ENCODE results near the gene SELENBP1.

Gene SELENBP1

DNA sequence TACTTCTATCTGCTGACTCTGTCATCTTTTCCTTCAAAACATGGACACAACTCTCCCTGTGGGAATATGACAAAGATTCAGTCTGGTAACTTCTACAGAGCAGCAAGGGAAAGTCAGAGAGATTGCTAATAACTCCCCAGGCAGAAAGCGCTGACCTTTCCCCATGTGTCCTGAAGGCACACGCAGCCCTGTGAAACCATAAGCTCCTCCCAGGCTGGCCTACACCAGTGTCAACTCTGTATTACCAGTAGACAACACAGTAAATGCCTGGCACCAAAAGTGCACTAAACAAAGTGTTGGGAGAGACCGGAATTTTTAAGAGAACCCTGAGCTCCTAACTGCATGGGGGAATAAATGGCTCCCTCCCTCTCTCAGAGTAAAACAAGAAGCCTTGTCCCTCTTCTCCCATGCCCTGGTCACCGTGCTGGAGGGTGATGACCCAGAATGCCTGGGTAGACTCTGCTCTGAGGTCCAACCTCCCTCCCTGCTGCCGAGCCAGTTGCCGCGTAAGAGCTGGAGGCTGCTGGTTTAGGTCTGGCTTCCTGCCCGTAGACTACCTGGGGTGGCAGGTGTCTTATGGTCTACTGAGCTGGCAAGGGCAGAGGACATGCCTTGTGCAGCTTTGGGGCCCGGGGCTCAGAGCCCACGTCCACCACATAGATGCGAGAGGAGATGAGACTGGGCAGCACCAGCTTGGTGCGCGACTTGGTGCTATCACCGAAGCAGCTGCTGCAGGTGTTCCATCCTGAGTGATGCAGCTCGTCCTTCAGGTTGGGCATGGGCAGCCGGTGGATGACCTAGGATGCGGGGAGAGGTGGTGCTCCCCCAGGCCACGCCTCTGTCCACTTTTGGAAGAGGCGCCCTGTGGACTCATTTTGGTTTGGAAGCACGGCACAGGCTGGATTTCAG, 3.9 kb downstream of the SELENBP1 start:
- no peak for DNase-seq (ENCODE audit: low spot score)

DNA sequence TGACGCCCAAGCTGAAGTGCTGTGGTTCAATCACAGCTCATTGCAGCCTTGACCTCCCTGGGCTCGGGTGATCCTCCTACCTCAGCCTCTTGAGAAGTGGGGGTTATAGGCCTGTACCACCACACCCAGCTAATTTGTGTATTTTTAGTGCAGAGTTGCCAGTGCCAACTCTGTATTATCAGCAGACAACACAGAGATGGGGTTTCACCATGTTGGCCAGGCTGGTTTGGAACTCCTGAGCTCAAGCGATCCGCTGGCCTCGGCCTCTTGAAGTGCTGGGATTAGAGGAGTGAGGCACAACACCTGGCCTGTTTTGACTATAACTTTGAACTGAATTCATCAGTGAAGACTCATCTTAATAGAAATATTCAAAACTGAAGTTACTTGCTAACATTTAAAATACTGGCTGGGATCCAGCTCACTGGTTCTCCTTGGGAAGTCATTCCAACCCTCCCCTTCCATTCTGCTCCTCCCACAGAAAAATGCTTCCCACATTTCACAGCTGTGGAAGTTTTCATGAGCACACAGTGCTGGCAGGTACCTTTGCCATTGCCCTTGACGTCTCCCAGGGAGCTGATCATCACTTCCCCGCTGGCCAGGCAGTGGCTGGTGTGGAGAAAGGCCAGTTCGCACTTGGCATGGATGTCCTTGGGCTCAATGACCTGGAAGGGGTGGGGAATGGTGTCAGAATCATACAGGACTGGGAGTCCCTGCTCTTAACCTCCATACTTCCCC, 4.7 kb downstream of the SELENBP1 start:
- H3K27ac ChIP-seq: peak overlapping the region in 1 of 2 donors; percentile 13
- DNase-seq (ENCODE audit: low spot score): no peak
- TF ChIP-seq, protein P1, sequence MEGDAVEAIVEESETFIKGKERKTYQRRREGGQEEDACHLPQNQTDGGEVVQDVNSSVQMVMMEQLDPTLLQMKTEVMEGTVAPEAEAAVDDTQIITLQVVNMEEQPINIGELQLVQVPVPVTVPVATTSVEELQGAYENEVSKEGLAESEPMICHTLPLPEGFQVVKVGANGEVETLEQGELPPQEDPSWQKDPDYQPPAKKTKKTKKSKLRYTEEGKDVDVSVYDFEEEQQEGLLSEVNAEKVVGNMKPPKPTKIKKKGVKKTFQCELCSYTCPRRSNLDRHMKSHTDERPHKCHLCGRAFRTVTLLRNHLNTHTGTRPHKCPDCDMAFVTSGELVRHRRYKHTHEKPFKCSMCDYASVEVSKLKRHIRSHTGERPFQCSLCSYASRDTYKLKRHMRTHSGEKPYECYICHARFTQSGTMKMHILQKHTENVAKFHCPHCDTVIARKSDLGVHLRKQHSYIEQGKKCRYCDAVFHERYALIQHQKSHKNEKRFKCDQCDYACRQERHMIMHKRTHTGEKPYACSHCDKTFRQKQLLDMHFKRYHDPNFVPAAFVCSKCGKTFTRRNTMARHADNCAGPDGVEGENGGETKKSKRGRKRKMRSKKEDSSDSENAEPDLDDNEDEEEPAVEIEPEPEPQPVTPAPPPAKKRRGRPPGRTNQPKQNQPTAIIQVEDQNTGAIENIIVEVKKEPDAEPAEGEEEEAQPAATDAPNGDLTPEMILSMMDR (IDR thresholded peaks at IDR 0.05): no peak
- H3K4me3 ChIP-seq: no peak overlapping the region

More for the DNA sequence above, 3.9 kb downstream of the SELENBP1 start:
- Histone ChIP-seq H3K27ac (peak overlapping the region in 1 of 2 donors; percentile 13), H3K4me3 (no peak overlapping the region)
- TF ChIP-seq, protein P1 (IDR thresholded peaks at IDR 0.05): no peak

DNA sequence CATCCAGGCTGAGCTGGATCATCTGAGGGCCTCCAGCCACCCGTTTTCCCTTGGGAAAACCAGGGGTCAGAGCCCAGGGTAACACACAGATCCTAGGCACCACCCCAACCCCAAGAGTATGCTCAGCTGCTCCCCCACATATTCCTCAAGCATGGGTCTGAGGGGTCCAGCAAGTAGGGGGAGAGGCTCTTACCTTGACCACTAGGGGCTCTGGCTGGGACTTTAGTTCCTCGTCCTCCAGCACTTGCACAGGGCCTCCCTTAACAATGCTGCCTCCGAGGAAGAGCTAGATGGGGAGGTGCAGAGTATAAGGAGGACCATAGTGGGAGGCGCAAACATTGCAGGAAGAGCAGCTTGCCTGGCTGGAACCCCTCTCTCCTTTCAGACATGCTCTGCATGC, 7.5 kb downstream of the SELENBP1 start:
- TF ChIP-seq, protein P1 (IDR thresholded peaks at IDR 0.05): no peak
- DNase-seq (ENCODE audit: low spot score): no peak
- Histone ChIP-seq H3K27ac (no peak overlapping the region), H3K4me3 (no peak overlapping the region)

DNA sequence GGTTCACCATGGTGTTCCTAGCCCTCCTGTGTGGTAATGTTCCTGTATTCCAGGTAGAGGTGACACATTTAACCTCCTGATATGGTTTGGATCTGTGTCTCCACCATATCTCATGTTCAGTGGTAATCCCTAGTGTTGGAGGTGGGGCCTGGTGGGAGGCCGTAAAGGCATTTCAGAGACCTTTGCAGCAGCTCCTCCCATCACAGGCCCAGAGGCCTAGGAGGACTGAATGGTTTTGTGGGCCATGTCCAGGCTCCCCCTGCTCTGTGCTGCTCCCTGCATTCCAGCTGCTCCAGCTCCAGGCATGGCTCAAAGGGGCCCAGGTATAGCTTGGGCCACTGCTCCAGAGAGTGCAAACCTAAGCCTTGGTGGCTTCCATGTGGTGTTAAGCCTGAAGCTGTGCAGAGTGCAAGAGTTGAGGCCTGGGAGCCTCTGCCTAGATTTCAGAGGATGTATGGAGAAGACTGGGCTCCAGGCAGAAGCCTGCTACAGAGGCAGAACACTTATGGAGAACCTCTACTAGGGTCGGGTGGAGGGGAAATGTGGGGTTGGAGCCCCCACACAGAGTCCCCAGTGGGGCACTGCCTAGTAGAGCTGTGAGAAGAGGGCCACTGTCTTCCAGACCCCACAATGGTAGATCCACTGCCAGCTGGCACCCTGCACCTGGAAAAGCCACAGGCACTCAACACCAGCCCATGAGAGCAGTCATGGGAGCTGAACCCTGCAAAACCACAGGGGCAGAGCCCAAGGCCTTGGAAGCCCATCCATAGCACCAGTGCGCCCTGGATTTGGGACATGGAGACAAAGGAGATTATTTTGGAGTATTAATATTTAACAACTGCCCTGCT, 10.0 kb downstream of the SELENBP1 start:
- H3K4me3 ChIP-seq: no peak overlapping the region
- no peak for DNase-seq (ENCODE audit: low spot score)
- no peak overlapping the region for H3K27ac ChIP-seq
- TF ChIP-seq, protein P1 (IDR thresholded peaks at IDR 0.05): no peak

DNA sequence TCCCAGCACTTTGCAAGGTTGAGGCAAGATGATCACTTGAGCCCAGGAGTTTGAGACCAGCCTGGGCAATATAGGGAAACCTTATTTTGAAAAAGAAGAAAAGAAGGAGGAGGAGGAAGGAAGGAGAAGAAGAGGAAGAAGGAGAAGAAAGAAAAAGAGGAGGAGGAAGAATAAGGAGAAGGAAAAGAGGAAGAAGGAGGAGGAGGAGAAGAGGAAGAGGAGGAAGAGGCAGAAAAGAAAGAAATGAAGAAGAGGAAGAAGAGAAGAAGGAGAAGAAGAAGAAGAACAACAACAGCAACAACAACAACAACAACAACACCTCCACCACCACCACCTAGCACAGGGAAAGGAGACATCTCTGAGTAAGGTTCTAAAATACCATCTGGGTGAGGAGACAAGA, 10.6 kb downstream of the SELENBP1 start:
- TF ChIP-seq, protein P1 (IDR thresholded peaks at IDR 0.05): no peak
- Histone ChIP-seq H3K27ac (no peak overlapping the region), H3K4me3 (no peak overlapping the region)
- no peak for DNase-seq (ENCODE audit: low spot score)

DNA sequence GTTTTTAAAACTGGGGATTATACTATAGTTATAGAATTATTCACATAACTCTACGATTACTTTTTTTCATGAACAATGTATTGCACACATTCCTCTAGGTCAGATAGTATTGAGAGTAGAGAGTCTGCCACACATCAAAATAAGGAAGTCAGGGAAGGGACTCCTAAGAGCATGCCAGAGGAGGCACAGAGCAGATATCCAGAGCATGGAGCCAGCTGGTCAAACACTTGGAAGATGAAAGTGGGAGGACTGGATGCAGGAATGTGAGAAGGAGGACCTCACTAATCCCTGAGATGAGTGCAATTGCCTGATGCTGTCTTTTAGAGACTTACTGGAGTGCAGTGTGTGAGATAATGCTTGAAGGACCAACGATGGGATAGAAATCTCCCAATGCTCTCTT, 15.8 kb downstream of the SELENBP1 start:
- H3K27ac ChIP-seq: no peak overlapping the region
- TF ChIP-seq, protein P1 (IDR thresholded peaks at IDR 0.05): no peak
- DNase-seq (ENCODE audit: low spot score): no peak
- no peak overlapping the region for H3K4me3 ChIP-seq

All from coronary artery (tissue), 2 donors.